Activated CD4-positive, alpha-beta T cell treated with anti-CD3 and anti-CD28 coated beads, Interleukin-2, amount 50 U/mL, for 48 hours (primary cell): Measurements from ENCODE around the gene KREMEN1.
"Not testable (repeated sequence)": the region's sequence is repeated elsewhere in the genome, so short reads cannot be mapped to it uniquely, and the experiment has no call there.

Experiments
- DNase-seq, 2 experiments: peaks; one replicate each; pipeline ENCODE4 v3.0.0-alpha.2; 2020

Gene KREMEN1

GRCh38 chr22:29109822-29110221 is 37.0 kb downstream of the KREMEN1 start:
- DNase-seq, result no peak

GRCh38 chr22:29110946-29111345 is 38.1 kb downstream of the KREMEN1 start:
- no peak for DNase-seq

- DNase-seq, result no peak
Measured at GRCh38 chr22:29112121-29112520, 39.3 kb downstream of the KREMEN1 start.

DNA sequence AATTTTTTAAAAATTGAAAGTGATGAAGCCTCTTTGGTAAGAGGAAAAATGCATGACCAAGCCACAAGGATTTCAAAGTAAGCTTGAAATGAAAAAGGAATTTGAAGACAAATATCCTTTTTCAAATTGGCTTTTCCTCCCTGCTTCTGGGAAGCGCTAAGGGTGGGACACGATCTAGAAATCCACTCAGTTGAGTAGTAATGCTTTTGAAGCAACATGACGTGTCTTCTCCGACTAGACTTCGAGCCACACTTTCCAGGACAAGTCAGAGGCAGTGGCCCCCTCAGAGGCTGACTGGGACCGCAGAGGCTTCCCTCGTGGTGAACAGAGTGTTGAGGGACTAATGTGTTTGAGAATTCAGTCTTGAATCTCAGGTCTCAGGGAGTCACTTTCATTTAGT is 39.8 kb downstream of the KREMEN1 start:
- no peak for DNase-seq

DNA sequence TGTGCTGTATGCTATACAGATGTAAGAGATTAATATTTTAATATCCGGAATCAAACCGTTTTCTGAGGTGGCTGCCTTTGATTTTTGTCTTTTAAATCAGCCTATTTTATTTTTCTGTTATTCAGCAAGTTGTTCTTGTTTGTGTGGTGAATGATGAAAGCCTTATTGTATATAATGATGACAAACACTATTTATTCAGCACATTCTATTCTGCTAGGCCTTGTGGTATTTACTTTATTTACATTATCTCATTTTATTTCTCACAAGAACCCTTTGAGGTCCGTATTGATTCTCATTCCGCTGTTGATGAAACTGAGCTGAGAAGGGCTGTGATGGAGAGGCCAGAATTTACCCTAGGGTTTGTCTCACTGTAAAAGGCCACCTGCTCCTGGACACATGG is 40.5 kb downstream of the KREMEN1 start:
- no peak for DNase-seq

- no peak for DNase-seq
Measured at GRCh38 chr22:29114392-29114791, 41.6 kb downstream of the KREMEN1 start.

GRCh38 chr22:29115682-29116288 is 43.0 kb downstream of the KREMEN1 start:
- DNase-seq, result no peak

GRCh38 chr22:29116397-29117123 is 43.7 kb downstream of the KREMEN1 start:
- no peak for DNase-seq

DNA sequence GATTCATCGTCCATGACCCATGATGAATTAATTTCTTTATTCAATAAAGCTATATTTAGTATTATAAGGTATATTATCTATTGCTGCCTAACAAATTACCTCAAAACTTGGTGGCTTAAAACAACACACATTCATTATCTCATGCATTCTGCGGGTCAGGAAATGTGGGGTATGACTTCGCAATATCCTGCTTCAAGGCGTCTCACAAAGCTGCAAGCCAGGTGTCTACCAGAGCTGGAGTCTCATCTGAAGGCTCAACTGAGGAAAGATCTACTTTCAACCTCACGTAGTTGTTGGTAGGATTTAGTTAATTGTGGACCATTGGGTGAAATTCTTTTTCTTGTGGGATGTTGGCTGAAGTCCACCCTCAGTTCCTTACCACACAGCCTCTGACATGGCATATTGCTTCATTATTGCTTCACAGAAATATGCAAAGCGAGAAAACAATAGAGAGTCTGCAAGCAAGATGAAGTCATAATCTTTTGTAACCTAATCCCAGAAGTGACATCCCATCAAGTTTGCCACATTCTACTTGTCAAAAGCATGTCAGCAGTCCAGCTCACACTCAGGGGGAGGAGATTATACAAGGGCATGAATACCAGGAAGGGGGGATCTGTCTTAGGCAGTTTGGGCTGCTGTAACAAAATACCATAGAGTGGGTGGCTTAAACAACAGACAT is 45.1 kb downstream of the KREMEN1 start:
- DNase-seq, result no peak

DNA sequence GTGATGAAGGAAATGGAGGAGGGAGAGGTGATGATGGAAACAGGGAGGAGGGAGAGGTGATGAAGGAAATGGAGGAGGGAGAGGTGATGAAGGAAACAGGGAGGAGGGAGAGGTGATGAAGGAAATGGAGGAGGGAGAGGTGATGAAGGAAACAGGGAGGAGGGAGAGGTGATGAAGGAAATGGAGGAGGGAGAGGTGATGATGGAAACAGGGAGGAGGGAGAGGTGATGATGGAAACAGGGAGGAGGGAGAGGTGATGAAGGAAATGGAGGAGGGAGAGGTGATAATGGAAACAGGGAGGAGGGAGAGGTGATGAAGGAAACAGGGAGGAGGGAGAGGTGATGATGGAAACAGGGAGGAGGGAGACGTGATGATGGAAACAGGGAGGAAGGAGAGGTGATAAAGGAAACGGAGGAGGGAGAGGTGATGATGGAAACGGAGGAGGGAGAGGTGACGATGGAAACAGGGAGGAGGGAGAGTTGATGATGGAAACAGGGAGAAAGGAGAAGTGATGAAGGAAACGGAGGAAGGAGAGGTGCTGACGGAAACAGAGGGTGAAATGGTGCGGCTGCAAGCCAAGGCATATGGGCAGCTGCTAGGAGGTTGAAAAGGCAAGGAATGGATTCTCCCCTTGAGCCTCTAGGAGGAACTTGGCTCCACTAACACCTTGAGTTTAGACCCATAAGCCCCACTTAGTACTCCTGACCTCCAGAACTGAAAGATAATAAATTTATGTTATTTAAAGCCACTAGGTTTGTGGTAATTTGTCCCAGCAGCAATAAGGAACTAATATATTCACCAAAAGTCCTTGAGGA is 47.5 kb downstream of the KREMEN1 start:
- DNase-seq, result not testable (repeated sequence)

DNA sequence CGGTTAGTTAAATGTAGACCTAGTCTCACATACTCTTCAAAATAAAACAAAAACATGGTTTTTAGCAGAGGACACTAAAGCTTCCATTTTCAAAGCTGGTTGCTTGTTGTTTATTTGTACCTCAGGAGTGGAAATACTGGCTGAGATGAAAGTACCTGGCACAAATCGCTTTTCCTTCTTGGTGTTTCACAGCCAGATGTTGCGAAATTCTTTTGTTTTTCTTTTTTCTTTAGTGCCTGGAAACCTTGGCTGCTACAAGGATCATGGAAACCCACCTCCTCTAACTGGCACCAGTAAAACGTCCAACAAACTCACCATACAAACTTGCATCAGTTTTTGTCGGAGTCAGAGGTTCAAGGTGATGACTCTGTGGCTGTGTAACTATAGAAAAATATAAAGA is 48.3 kb downstream of the KREMEN1 start:
- no peak for DNase-seq

DNA sequence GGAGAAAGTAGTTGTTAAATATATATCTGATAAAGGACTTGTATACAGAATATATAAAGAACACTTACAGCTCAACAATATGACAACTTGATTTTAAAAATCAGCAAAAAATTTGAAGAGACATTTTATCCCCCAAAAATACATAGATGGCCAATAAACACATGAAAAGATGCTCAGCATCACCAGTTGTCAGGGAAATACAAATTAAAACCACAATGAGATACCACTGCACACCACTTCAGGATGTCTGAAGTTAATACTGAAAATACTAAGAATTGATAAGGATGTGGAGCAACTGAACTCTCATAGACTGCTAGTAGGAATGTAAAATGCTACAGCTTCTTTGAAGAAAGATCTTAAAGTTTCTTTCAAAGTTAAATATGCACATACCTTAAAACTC is 49.2 kb downstream of the KREMEN1 start:
- no peak for DNase-seq

GRCh38 chr22:29124777-29125442 is 52.1 kb downstream of the KREMEN1 start:
- no peak for DNase-seq

GRCh38 chr22:29125443-29125778 is 52.6 kb downstream of the KREMEN1 start:
- no peak for DNase-seq

GRCh38 chr22:29125844-29126243 is 53.0 kb downstream of the KREMEN1 start:
- DNase-seq, result no peak

DNA sequence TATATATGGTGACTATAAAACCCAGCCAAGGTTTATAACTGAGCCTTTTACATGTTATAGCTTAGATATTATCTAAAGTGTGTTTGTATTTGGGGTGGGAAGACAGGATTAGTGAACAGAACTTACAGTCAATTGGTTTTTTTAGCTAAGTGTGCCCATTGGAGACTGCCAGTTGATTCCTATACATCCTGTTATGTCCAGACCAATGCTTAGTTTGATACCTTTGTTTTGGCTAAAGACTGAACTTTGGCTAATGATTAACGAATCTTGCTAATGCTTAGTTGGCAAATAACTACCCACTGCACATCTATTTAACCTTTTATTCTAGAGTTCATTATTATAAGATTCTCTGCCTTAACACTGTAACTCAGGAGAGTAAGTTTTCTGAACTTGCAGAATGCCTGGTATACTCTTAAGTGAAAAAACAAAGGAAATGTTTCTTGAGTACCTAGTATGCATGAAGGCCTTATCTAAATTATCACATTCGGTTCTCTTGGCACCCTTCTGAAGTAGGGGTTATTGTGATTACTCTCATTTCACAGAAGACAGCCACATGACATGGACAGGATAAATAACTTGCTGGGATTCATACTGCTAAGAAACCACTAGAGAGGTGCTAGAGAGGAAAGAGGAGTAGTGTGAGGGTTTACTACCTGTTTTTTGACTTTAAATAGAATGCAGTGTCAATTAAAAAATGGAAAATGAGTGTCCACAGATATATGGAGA is 54.0 kb downstream of the KREMEN1 start:
- DNase-seq, result no peak

- DNase-seq, result no peak
Measured at GRCh38 chr22:29128891-29129807, 56.3 kb downstream of the KREMEN1 start.

- no peak for DNase-seq
Measured at GRCh38 chr22:29129808-29130140, 56.9 kb downstream of the KREMEN1 start.

DNA sequence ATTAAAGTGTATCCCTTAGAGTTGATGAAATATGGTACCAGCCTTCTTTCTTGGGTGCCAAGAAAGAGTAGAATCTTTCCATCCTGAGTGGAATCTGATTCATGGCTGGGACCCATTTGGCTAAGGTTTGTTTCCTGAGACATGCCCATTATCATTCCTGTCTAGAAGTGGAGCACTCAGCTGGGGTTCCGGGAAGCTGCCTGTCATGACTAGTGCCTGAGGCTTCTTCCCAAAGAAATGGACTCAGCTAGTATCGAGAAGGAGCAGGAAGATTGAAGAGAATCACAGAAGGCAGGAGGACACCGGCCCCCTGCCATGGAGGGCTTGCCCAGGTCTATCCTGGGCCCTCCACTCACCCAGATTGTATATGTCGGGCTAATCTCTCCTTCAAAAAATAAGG is 57.6 kb downstream of the KREMEN1 start:
- no peak for DNase-seq

GRCh38 chr22:29133603-29134133 is 60.8 kb downstream of the KREMEN1 start:
- DNase-seq, result no peak

DNA sequence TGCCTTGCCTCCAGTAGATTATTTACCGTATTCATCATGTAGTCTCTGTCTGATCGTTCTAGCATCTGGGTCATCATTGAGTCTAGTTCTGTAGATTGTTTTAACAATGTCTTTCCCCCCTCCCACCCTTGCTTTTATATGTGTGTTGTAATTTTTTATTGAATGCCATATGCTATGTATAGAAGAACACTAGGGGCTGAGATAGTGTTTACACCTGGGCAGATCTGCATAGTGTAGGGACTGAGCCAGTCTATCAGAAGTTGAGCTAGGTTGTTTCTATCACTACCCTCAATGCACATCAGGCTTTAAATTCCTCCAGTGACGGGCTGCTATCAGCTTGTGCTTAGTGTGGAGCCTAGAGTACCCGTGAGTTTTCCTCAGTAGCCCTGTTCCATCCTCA is 61.6 kb downstream of the KREMEN1 start:
- DNase-seq, result no peak
